Measurements from ENCODE around the gene GLP1R.

GLP1R gene

DNA sequence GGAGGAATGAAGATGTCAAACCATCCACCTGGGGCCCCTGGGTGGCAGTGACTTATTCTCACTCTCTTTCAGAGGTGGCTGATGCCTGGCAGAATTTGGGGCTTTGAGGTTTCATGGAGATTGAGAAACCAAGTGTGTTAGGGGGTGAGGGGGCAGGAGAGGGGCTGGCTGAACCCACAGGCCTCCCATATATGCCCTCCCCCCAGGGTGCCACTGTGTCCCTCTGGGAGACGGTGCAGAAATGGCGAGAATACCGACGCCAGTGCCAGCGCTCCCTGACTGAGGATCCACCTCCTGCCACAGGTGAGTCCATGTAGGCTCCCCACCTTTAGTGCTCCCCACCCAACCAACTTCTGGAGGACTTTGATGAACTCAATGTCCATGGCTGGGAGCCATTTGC lies 7.6 kb downstream of the GLP1R start:
- H3K4me3 ChIP-seq (ENCODE audit: control insufficient read depth, low read depth, low read length), result no peak overlapping the region
- no peak for DNase-seq (ENCODE audit: low read depth)
- TF ChIP-seq, protein P1, sequence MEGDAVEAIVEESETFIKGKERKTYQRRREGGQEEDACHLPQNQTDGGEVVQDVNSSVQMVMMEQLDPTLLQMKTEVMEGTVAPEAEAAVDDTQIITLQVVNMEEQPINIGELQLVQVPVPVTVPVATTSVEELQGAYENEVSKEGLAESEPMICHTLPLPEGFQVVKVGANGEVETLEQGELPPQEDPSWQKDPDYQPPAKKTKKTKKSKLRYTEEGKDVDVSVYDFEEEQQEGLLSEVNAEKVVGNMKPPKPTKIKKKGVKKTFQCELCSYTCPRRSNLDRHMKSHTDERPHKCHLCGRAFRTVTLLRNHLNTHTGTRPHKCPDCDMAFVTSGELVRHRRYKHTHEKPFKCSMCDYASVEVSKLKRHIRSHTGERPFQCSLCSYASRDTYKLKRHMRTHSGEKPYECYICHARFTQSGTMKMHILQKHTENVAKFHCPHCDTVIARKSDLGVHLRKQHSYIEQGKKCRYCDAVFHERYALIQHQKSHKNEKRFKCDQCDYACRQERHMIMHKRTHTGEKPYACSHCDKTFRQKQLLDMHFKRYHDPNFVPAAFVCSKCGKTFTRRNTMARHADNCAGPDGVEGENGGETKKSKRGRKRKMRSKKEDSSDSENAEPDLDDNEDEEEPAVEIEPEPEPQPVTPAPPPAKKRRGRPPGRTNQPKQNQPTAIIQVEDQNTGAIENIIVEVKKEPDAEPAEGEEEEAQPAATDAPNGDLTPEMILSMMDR (conservative IDR thresholded peaks at IDR 0.05; ENCODE audit: control insufficient read depth, insufficient read depth, low read depth, low read length), result no peak

DNA sequence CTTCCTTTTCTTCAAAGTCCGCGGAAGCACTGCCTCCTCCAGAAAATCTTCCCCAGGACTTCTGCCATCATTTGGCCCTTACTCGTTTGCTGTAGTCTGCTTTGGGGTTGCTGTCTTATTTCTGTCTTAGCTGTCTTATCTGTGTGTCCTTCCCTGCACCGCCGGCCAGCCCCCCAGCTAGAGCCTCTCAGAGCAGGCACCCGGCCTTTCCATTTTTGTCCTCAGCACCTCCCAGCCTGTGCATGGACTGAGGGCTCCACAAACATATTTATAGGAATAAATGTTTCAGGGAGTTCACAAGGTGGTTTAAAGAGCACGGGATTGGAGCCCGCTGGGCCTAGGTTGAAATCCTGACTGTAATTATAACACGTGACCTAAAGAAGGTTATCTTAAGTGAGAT lies 8.1 kb downstream of the GLP1R start:
- TF ChIP-seq, protein P1 (conservative IDR thresholded peaks at IDR 0.05; ENCODE audit: control insufficient read depth, insufficient read depth, low read depth, low read length), result no peak
- H3K4me3 ChIP-seq (ENCODE audit: control insufficient read depth, low read depth, low read length), result no peak overlapping the region
- no peak for DNase-seq (ENCODE audit: low read depth)

DNA sequence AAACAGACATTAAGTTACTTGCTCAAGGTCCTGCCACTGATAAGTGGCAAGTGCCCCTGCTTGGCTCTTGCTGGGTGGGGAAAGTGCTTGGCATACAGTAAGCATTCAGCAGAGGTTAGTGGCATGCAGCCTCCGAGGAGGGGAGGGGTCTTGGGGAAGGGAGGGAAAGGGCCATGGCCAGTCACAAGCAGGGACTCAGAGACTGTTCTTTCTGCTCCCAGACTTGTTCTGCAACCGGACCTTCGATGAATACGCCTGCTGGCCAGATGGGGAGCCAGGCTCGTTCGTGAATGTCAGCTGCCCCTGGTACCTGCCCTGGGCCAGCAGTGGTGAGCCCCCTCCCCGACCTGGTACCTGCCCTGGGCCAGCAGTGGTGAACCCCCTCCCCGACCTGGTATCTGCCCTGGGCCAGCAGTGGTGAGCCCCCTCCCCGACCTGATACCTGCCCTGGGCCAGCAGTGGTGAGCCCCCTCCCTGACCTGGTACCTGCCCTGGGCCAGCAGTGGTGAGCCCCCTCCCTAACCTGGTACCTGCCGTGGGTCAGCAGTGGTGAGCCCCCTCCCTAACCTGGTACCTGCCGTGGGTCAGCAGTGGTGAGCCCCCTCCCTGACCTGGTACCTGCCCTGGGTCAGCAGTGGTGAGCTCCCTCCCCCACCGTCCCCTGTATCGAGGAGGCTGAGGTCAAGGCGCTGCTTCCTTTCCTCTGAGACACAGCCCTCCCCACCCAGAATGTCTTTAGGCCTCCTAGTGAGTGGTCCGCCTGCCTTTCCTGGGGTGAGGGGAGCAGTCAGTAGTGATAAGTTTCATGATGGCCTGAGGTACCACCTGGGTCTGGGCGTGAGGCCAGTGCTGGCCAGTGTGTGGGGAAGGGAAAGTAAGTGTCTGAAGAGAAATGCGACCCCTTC lies 8.9 kb downstream of the GLP1R start:
- no peak for DNase-seq (ENCODE audit: low read depth)
- TF ChIP-seq, protein P1 (conservative IDR thresholded peaks at IDR 0.05; ENCODE audit: control insufficient read depth, insufficient read depth, low read depth, low read length), result no peak
- H3K4me3 ChIP-seq (ENCODE audit: control insufficient read depth, low read depth, low read length), result no peak overlapping the region

DNA sequence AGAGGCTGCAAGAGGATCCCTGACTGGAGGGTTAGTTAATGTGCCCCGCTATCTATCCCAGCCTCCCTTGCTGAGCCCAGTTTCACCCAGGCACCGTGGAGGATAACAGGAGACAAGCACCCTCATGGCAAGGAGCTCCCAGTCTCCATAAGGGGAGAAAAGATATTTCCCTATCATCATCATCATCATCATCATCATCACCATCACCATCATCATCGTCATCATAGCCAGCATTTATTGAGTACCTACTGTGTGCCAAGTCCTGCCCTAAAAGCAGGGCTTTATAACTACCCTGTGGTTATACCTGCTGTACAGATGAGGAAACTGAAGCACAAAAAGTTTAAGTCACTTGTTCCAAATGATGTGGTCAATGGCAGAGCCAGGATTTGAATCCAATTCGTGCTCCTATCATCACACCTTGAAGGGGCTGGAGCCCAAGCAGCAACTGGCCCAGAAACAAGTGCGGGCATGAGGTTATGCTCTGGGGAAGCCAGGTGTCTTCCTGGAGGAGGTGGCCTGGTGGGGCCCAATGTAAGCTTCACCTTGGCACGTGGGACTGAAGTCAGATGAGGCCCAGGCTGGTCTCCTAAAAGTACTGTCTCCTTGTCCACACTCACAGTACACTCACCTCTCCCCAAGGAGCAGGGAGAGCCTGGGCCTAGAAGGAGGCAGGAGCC lies 10.0 kb downstream of the GLP1R start:
- no peak for DNase-seq (ENCODE audit: low read depth)
- no peak overlapping the region for H3K4me3 ChIP-seq (ENCODE audit: control insufficient read depth, low read depth, low read length)
- TF ChIP-seq, protein P1 (conservative IDR thresholded peaks at IDR 0.05; ENCODE audit: control insufficient read depth, insufficient read depth, low read depth, low read length), result no peak

DNA sequence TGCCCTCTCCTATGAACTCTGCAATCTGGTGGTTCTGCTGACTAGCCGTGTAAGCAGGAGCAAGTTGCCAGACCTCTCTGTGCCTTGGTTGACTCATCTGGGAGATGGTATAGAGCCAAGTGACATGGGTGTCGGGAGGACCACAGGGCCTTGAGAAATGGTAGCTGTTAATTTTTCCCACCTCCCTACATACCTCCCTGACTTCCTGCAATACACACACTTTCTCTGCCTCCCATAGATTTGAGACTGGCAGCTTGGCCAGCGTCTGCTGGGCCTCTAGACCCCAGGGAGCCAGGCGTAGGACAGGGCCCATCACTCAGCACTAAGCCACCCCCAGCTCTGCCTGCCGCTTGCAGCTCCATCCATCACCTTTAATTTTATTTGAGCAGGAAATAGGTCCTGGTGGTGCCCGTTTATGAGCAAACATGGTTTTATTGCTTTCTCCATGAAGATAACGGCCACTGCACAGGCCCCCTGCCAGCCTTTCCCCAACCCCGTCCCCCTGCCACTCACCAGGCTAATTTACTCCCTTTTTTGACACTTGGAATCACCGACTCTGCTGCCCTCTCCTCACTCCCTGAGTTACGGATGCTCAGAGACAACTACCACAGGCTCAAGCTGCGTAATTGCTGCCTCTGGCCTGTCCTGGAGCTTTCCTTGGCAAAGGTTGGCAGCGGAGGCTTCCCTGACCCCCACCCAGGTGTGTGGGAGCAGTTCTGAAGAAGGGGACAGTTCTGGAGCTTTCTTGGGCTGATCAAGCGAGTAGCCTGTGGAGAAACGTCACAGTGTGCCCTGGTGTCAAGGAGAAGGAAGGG lies 11.1 kb downstream of the GLP1R start:
- peak; percentile 20 for DNase-seq (ENCODE audit: low read depth)
- H3K4me3 ChIP-seq (ENCODE audit: control insufficient read depth, low read depth, low read length), result no peak overlapping the region
- TF ChIP-seq, protein P1 (conservative IDR thresholded peaks at IDR 0.05; ENCODE audit: control insufficient read depth, insufficient read depth, low read depth, low read length), result no peak

DNA sequence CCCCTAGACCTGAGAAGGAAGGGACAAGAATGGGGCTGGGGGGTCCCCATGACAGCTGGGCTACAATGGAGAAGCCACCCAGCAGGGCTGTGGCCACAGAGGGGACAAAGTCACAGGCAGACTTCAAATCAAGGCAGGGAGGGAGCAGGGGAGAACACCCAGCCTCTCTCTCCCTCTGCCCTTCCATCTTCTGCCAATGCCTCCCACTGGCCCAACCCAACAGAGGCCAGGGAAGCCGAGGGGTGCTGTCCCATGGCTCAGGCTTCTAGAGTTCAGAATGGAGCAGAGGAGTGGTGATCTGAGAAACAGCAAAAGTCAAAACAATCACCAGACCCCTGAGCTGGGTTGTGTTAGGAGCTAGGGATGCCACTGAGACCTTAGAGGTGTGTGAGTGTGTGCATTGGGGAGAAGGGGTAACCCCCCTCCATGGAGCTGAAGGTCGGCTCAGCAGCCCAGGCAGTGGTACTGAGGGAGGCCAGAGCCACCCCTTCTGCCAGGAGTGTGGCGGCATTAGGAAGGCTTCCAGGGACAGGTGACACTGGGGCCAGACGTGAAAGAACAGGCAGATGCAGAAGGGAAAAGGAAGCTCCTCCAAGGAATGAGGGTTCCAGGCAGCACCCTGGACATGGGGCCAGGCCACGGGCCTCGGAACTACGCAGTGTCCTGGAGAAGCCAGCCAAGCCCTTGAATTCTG lies 12.0 kb downstream of the GLP1R start:
- no peak for DNase-seq (ENCODE audit: low read depth)
- no peak overlapping the region for H3K4me3 ChIP-seq (ENCODE audit: control insufficient read depth, low read depth, low read length)
- TF ChIP-seq, protein P1 (conservative IDR thresholded peaks at IDR 0.05; ENCODE audit: control insufficient read depth, insufficient read depth, low read depth, low read length), result no peak
